LNCAP (cell line): ENCODE results near the gene SOX6.

ENCODE experiments used
- TF ChIP-seq, protein P1 (sequence below): fragments of 450-650 bp; IDR thresholded peaks from 2 replicates; pipeline ENCODE4 v1.5.1; 2017; ENCODE audit warnings: mild to moderate bottlenecking

The SOX6 gene

DNA sequence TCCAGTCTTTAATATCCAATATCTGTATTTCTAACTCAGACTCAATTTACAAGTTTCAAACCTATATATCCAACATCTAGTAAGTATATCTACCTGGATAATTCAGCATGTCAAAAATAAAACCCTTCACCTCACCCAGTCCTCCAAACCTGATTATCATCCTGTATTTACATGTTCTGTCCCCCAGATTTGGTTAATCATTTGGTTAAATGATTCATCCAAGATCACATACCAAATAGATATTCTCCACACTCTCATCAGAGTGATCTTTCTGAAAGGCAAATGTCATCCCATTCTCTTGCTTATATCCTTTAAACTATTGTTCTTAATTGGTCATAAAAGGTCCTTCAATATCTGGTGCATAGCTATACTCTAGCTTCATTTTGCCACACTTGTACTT, 199.0 kb downstream of the SOX6 start:
- TF ChIP-seq, protein P1, sequence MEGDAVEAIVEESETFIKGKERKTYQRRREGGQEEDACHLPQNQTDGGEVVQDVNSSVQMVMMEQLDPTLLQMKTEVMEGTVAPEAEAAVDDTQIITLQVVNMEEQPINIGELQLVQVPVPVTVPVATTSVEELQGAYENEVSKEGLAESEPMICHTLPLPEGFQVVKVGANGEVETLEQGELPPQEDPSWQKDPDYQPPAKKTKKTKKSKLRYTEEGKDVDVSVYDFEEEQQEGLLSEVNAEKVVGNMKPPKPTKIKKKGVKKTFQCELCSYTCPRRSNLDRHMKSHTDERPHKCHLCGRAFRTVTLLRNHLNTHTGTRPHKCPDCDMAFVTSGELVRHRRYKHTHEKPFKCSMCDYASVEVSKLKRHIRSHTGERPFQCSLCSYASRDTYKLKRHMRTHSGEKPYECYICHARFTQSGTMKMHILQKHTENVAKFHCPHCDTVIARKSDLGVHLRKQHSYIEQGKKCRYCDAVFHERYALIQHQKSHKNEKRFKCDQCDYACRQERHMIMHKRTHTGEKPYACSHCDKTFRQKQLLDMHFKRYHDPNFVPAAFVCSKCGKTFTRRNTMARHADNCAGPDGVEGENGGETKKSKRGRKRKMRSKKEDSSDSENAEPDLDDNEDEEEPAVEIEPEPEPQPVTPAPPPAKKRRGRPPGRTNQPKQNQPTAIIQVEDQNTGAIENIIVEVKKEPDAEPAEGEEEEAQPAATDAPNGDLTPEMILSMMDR, result no peak

DNA sequence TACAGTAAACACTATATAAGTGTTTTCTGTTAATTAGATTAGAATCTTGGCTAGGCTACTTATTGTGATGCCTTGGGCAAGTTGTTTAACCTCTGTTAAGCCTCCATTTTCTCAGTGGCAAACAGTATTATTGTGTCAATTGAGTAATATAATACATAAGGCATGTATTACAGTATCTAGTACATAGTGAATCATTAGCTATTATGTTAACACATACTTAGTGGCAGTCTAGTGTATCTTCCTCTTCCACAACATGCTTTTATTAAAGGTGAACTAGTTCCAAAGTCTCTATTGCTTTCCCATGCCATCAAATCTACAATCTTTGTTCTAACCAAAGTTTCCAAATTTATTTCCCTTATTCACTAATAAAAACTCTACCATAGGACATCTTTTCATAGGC, 200.9 kb downstream of the SOX6 start:
- TF ChIP-seq, protein P1, result no peak

DNA sequence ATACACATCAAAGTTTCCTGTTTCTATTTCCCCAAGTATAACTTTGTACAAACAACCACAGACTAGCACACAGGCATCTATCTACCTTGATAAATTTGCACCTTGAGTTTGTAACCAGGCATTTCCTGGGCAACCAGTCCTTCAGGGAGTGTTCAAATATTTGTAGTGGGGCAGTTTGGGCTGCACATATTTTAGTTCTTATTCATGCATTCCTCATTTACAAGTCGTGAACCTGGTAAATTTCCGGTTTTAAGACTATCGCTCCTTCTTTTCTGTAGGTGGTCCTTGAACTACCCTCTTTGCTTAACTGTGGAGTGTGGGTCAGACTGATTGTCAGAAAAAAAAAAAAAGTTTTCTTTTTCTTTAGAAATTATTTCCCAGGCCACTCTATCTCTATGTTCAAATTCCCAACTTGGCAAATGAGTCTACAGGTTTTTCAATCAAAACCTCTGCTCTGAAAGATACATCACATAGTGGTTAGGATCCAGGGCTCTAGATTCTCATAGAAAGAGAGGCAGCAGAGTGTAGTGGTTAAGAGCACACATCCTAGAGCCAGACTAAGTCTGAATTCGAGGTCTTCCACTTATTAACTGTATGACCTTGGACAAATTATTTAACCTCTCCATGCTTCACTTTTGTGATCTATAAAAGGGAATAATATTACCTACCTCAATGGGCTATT, 201.5 kb downstream of the SOX6 start:
- TF ChIP-seq, protein P1, result no peak

DNA sequence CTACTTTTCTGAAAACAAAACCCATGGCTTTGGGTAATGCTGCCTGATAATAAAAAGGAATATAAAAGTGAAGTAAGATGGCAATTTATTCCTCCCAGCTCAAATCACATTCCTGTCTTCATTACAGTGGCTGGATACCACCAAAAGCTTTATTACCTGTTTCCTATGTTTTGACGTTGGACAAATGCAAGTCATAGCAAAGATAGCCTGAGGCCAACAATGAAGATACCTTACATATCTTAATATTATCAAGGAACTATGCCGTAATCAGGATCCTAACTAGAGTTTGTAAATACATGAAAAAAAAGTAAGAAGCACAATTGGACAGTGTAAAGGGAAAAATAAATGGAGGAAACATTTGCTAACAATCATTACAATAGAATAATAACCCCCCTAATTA, 202.4 kb downstream of the SOX6 start:
- TF ChIP-seq, protein P1, result no peak

DNA sequence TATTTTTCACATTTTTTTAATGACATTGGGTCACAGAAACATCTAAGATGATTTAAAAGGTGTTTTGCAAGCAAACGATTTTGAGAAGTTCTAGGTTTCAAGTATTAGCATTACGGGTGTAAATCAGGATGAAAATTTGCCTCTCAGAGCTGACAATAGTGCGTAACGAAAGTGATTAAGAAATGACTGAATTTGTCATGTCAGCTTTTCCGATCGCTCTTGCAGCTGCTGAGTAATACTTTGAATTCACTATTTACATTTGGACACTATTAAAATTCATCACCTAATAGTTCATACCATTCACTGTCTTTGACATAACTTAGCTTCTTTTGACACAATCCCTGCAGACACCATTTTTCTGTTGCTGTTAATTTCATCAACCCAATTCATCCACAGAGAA, 205.2 kb downstream of the SOX6 start:
- TF ChIP-seq, protein P1, result no peak

DNA sequence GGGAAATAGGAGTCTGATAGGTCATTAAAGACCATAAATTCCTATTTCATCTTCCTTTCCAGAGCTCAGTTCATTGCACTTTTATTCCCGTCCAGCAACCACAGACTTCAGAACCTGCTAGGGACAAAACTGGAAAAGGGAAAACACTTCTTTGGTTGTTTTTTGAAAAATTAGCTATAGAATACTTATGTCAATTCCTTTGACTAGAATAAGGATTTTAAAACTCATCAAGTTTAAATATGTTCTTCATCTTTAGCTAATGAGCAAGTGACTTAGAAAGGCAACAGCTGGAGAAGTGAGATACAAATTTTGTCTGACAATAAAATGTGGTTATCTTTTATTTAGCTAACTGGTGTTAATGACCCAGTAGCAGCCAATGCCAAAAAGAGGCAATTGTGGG, 206.9 kb downstream of the SOX6 start:
- TF ChIP-seq, protein P1, result no peak

DNA sequence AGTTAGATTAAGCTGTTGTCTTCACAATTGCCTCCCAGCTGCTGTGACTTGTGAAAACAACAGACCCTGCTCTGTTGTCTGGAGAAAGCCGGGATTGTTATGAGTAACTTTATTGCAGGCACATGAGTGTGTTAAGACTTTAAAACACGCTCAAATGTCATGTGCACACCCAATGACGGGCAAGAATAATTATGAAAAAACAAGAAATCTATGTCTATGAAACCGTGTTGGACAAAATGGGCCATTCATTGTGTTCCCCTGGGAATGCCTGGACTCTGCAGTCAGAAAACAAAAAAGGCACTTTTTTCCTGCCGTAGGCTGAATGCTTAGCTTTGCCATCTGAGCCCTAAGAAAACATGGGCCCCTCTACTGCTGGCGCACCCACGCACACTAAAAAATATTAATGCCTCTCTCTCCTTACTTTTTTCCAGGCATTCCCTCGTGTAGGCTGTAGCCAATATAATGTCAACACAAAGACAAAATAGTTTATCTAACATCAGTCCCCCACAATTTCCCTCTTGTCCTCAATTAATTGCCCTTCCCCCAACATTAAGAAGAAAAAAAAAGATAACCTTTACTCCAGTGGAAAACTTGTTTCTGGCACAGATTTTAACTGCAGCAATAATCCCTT, 207.9 kb downstream of the SOX6 start:
- TF ChIP-seq, protein P1, result no peak
